HT1080 (cell line): ENCODE measurements around the gene GUK1. TPM values are rescaled to one million over a fixed set of nuclear protein-coding genes. Genes with fewer than 3 reads are reported as not detected.
"Not testable (repeated sequence)": the region's sequence is repeated elsewhere in the genome, so short reads cannot be mapped to it uniquely, and the experiment has no call there.

Source experiments
- DNase-seq: peaks from one replicate; pipeline ENCODE4 v3.0.0-alpha.2; 2015; ENCODE audit warnings: low read depth
- total RNA-seq: library from RNA; depleted of rRNA; stranded (reverse); fragments of >200 nt; shearing (Covaris generic); gene quantifications from 2 replicates; pipeline ENCODE4 v1.2.3, GENCODE V29; 2014

GUK1 gene
- total RNA-seq, 1 experiment from 2014 or later = 208 TPM

DNA sequence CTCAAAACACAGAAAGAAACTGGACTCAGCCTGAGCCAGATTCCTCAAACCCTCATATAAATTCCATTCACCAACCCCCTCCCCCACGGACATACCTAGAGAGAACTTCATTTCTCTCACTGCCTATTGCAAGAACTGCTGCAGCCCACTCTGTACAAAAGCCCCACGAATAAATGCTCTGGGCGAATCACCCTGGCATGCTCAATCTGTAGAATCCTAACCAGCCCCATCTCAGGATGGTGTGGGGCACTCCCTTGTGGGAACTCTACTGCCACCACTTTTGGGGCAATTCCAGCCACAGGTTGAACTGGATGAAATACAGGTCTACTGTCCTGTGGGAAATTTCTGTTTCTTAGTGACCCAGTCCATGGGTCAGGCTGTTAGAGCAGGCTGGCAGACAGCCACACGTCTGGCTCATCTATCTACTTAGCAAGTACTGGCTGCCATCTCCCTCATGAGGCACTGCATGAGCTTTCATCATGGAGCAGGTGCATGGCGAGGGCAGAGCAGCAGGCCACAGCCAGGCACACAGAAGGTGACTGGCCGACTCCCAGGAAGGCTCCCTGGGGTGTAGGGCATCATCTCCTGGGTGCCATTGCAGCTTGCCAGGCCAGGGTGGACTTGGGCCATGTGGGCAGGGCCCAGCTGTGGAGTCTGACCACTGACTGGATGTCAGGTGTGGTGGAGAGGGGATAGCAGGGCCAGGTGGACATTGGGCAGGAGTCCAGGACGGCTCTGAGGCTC lies 35.4 kb upstream of the GUK1 start:
- DNase-seq = no peak

DNA sequence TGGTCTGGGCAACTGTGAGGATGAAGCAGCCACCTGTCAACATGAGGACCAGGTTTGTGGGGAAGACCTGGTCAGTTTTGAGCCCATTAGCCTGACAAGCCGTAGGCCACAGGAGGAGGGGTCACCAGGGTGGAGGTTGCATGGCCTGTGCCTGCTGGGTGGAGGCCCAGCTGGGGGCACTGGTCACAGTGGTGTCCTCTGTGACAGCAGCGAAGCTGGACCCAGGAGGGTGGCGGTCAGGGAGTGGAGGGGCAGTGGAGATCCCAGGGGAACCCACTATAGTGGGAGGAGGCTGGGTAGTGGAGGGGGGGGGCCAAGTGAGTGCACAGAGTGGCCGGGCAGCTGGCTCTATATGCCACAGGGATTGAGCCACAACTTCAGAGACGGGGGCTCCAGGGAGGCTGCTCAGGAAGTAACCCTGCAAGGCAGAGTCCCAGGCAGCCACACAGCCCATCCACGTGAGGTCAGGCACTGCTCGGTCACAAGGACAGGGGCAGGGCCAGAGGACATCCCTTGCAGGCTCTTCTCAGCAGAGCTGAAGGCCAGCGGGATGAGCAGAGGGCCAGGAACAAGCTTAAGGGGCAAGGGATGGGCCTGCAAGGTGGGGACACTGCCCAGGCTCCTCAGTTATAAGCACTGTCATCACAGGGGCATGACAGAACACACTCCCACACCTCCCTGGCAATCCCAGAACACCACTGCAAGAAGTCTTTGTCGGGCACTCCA lies 34.6 kb upstream of the GUK1 start:
- DNase-seq = no peak

- DNase-seq = no peak
Measured at GRCh38 chr1:228105996-228106799, 33.9 kb upstream of the GUK1 start.

DNA sequence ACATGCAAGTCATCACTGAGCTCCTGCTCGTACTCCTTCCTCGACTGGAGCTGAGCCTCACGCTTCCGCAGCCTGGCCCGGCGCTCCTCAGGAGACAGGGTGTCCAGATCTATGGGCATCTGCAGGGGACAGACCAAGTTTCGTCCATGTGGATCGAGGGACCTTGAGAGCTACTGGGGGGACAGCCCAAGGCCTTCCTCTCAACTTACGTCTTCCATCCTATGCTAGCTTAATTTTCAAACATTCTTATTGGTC lies 33.4 kb upstream of the GUK1 start:
- no peak for DNase-seq

GRCh38 chr1:228107636-228108035 lies 32.4 kb upstream of the GUK1 start:
- DNase-seq = no peak

GRCh38 chr1:228108055-228108690 lies 31.9 kb upstream of the GUK1 start:
- no peak for DNase-seq

DNA sequence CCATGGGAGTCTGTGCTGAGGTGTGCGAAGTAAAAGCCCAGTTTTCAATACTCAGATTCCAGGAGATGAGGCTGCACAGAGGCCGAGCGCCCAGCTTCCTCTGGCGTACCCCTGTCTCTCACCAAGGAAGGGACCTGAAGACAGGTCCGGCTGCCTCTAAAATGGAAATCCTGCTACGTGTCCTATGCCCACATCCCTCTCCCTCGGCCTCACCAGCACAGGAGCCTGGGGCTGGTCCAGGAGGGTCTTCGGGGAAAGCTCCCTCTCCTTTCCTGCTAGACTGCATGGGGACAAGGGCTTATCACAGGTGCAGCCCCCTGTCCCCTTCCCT lies 31.4 kb upstream of the GUK1 start:
- DNase-seq = no peak

GRCh38 chr1:228109073-228109961 lies 30.8 kb upstream of the GUK1 start, which contains the start of gene MRPL55:
Gene MRPL55, minus strand, starts transcription at chr1:228109299. Its CDS starts 1,039 bp downstream, at chr1:228108260.
- peak; percentile 90 for DNase-seq

DNA sequence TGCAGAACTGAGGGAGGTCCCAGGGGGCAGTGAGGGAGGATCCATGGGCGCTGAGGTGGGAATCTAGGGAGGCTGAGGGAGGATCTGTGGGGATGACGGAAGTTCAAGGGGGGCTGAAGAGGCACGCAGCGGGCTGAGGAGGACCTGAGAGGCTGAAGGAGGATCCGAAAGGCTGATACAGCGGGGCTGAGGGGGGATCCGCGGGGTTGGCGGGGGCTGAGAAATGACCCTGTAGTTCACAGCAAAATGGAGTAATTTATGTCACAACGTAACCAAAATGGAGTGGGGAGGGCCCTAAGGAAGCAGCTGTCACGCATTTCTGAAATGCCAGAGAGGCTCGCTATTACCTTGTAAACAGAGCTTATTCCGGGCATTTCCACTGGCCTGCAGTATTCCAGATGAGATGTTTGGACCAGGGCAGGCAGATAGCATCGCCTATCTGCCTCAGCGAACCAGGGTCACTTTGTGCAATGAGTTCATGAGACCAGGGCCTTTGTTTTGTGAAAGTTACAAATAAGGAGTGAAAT lies 30.1 kb upstream of the GUK1 start:
- DNase-seq = no peak

DNA sequence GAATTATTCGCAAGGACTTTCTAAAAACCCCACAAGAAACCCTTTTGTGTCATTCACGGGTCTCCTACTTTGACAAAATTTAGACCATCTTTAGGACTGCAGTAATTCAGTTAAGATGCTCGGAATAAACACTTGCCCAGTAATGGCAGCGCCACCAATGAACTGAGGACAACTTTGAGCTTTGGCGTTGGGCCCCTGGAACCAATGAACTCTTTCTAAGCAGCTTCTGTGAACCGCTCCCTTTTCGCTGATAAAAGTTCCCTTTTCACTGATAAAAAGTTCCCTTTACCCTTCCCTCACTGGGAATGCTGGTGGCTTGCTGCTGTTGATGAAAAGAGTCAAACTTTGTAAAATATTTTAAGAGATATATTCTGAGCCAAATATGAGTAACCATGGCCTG lies 29.5 kb upstream of the GUK1 start:
- DNase-seq = no peak

- DNase-seq = not testable (repeated sequence)
Measured at GRCh38 chr1:228111315-228111714, 28.8 kb upstream of the GUK1 start.

DNA sequence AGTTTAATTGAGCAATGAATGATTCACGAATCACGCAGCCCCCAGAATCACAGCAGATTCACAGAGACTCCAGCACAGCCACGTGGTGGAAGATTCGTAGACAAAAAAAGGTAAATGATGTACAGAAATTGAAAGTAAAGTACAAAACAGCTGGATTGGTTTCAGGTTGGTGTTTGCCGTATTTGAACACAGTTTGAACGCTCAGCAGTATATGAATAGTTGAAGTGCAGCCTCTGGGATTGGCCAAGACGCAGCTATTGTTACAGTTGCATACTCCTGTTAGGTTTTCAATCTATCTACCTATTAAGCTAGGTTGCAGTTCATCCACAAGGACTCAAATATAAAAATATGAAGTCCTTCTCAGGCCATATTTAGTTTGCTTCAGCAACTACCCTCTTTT lies 27.9 kb upstream of the GUK1 start:
- no peak for DNase-seq

- DNase-seq = no peak
Measured at GRCh38 chr1:228112617-228113016, 27.5 kb upstream of the GUK1 start.

DNA sequence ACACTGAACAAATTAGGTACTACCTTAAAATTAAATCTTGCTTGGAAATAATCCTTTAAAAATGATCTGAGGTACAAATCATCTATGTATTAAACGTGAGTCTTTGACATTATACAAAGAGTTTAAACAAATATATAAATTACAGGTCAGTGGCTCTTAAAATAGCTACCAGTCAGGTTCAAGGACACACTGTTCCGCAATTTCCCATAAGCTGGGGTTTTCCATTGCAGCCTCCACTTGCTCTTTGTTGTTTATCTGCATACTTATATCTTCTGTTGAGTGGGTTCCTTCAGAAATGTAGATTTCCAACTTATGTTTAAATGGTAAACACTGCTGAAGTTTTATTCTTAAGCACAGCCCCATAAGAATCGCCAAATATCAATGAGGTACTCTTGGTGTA lies 25.3 kb upstream of the GUK1 start:
- no peak for DNase-seq

DNA sequence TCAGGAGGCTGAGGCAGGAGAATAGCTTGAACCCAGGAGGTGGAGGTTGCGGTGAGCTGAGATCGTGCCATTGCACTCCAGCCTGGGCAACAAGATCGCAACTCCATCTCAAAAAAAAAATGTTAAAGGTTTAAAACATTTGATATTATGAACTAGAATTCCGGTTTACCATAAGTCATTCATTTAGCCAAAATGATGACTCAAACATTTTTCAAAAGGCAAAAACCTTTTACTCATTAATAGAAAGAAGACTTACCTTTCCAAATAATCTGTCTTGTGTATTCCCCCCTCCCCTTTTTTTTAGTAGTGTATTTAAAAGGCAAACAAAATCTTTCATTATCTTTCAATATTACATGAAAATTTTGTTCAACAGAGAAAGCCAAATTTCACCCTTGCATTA lies 22.7 kb upstream of the GUK1 start:
- no peak for DNase-seq

DNA sequence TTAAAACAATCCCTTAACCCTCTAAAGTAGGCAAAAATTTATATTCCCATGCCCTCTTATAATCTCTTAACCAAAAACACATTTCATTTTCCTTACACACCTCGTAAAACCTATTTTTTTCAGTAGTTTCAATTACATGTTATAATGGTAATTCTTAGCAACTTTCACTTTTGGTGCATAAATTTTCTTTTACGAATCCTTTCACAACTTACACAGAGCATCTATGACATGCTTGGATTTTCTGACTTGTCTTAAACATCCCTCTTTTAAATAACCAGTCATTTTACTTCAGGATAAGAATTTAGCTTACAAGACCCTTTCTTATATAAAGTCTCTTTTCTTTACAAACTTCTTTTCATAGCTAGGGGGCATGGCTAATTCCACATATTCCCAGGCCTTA lies 22.0 kb upstream of the GUK1 start:
- no peak for DNase-seq

DNA sequence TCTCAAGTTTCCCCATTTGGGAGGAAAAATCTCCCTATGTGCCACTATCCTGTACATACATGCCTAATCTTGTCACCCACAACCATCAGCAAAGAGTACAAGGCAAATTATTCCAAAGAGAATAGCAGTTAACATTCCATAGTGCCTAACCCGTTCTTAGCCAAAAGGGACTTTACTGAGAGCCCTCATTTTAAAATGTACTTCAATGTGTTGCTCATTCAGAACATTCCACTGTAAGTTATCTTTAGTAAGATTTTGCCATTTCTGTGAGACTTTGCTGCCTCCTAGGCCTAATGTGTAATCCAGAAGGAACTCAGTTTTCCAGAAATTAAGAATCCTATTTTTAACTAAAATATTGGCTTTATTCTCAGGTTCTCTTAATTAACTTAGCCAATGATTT lies 19.7 kb upstream of the GUK1 start:
- no peak for DNase-seq

- DNase-seq = peak; percentile 83
Measured at GRCh38 chr1:228120857-228121489, 19.1 kb upstream of the GUK1 start.

- DNase-seq = no peak
Measured at GRCh38 chr1:228122921-228123441, 17.1 kb upstream of the GUK1 start.

GRCh38 chr1:228123505-228123904 lies 16.6 kb upstream of the GUK1 start:
- no peak for DNase-seq
